Heart left ventricle (tissue), 13 donors: ENCODE results near the gene CHRD.

ENCODE experiments used
- CTCF ChIP-seq, 12 donors: fragments of 200-600 bp; sonication (generic) in 4 of 12; IDR thresholded peaks; one replicate each; pipeline versions ENCODE4 v1.5.0 to v1.8.0; 2018 to 2022; ENCODE audit warnings: antibody characterized with exemption in 12 of 12, mild to moderate bottlenecking in 5 of 12
- POLR2A ChIP-seq, 2 donors: fragments of 450-650 bp; IDR thresholded peaks; one replicate each; pipeline ENCODE4 v1.6.1; 2017; ENCODE audit warnings: antibody characterized with exemption in 2 of 2, mild to moderate bottlenecking in 2 of 2, moderate library complexity in 2 of 2
- donor health status: ischemic (EF 13 %, LVEDD 7.1; RV severe dilation, severe dysfunction).
- donor health status: DM: no; HTN: yes; CAD: no.
- donor health status: DM: no; HTN: no; CAD: no.
- donor health status: ischemic (EF 25% LVEDD 6.9; RV normal size, moderate dysfunction).
- donor health status: ischemic (EF 25% LVEDD 5.7; RV mildly dilated, moderate dysfunction).
- donor health status: ischemic (EF 35%, LVEDD 5.7; RV mildly dilated, moderate dysfunction).
- donor health status: nonischemic (EF 11% LVEDD 7.7; RV severe dilation, severe dysfunction).
- donor health status: DM: yes; HTN: yes; CAD: no.
- donor health status: PGD.
- donor health status: ischemic (EF 29% LVEDD 5.4; RV normal size, mild dysfunction).
- donor health status: nonischemic (EF 23%, LVEDD 6.1; RV moderate dilation, normal function).

- TF ChIP-seq CTCF (IDR thresholded peaks at IDR 0.05) (no peak), POLR2A (IDR thresholded peaks at IDR 0.05) (no peak)
These were observed 34.8 kb downstream of the CHRD start for GRCh38 chr3:184414418-184415202.
